ENCODE measurements around the gene STXBP1. TPM values are rescaled to one million over a fixed set of nuclear protein-coding genes. Genes with fewer than 3 reads are reported as not detected.
A peak's percentile ranks its signal among the peaks of the same experiment; 100 is the strongest.

STXBP1 gene
- total RNA-seq, 1 experiment from 2014 or later = 26.3 TPM

- DNase-seq (ENCODE audit: low read depth) = peak; percentile 100
Measured at GRCh38 chr9:127734747-127735529, 122.9 kb downstream of the STXBP1 start, which contains the start of gene TOR2A. TOR2A (minus strand) TSS chr9:127735294; CDS start chr9:127735270, 24 bp downstream.

GRCh38 chr9:127735530-127736185 lies 123.6 kb downstream of the STXBP1 start:
- no peak for DNase-seq (ENCODE audit: low read depth)

GRCh38 chr9:127738666-127739065 lies 126.6 kb downstream of the STXBP1 start:
- DNase-seq (ENCODE audit: low read depth) = no peak

- no peak for DNase-seq (ENCODE audit: low read depth)
Measured at GRCh38 chr9:127739614-127740330, 127.7 kb downstream of the STXBP1 start.

- peak; percentile 76 for DNase-seq (ENCODE audit: low read depth)
Measured at GRCh38 chr9:127741831-127742434, 129.9 kb downstream of the STXBP1 start.

Other genes with a start within 250 kb of the STXBP1 start
- gene SLC2A8, start 215.1 kb upstream of the STXBP1 start, total RNA-seq (2014; rRNA removed; shearing (Covaris generic)) = 8.5 and 11.4 TPM in 2 replicates
- 6.0 and 13.5 TPM in 2 replicates for gene ZNF79, start 187.9 kb upstream of the STXBP1 start, total RNA-seq (2014; rRNA removed; shearing (Covaris generic))
- 2,254 and 2,503 TPM in 2 replicates for gene RPL12, start 160.9 kb upstream of the STXBP1 start, total RNA-seq (2014; rRNA removed; shearing (Covaris generic))
- 13.4 and 13.5 TPM in 2 replicates for gene LRSAM1, start 160.8 kb upstream of the STXBP1 start, total RNA-seq (2014; rRNA removed; shearing (Covaris generic))
- not detected in 2 replicates for gene CFAP157, start 94.7 kb downstream of the STXBP1 start, total RNA-seq (2014; rRNA removed; shearing (Covaris generic))
- 17.4 and 31.4 TPM in 2 replicates for gene PTRH1, start 103.4 kb downstream of the STXBP1 start, total RNA-seq (2014; rRNA removed; shearing (Covaris generic))
- gene TTC16, start 103.8 kb downstream of the STXBP1 start, total RNA-seq (2014; rRNA removed; shearing (Covaris generic)) = 0.06 TPM in 1 of 2 replicates, not detected in the other
- gene TOR2A, start 123.0 kb downstream of the STXBP1 start, total RNA-seq (2014; rRNA removed; shearing (Covaris generic)) = 5.3 and 18.9 TPM in 2 replicates
- gene SH2D3C, start 166.4 kb downstream of the STXBP1 start, total RNA-seq (2014; rRNA removed; shearing (Covaris generic)) = not detected in 2 replicates
- 47.7 and 56.1 TPM in 2 replicates for gene CDK9, start 173.8 kb downstream of the STXBP1 start, total RNA-seq (2014; rRNA removed; shearing (Covaris generic))
- 117 and 120 TPM in 2 replicates for gene FPGS, start 190.6 kb downstream of the STXBP1 start, total RNA-seq (2014; rRNA removed; shearing (Covaris generic))
- gene ENG, start 242.4 kb downstream of the STXBP1 start, total RNA-seq (2014; rRNA removed; shearing (Covaris generic)) = 2.6 and 4.1 TPM in 2 replicates

Data from Daoy (cell line).